ENCODE measurements around the gene ANXA2.

ANXA2 gene

DNA sequence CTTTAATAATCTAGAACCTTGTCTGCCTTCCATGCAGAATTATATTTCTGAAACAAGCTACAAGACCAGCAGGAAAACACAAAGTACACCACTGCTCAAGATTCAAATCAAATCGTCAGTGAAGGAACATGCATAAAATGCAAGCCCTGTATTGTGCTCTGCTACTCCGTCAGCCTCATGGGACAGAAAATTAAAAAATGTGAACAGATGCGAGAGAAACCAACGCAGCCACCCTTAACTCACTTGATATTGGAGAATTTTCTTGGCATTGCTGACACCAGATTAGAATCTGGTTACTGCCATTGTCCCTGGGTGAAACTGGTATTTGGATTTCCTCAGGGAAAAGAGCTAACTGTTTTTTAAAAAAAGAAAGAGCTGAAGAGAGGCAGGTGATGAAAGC is 23.6 kb downstream of the ANXA2 start:
- no peak for TF ChIP-seq MYC (IDR thresholded peaks at IDR 0.05; ENCODE audit: low read depth, low read length)
- TF ChIP-seq POLR2A (IDR thresholded peaks at IDR 0.05; ENCODE audit: extremely low read depth, insufficient read length), result no peak
- TF ChIP-seq, protein P1, sequence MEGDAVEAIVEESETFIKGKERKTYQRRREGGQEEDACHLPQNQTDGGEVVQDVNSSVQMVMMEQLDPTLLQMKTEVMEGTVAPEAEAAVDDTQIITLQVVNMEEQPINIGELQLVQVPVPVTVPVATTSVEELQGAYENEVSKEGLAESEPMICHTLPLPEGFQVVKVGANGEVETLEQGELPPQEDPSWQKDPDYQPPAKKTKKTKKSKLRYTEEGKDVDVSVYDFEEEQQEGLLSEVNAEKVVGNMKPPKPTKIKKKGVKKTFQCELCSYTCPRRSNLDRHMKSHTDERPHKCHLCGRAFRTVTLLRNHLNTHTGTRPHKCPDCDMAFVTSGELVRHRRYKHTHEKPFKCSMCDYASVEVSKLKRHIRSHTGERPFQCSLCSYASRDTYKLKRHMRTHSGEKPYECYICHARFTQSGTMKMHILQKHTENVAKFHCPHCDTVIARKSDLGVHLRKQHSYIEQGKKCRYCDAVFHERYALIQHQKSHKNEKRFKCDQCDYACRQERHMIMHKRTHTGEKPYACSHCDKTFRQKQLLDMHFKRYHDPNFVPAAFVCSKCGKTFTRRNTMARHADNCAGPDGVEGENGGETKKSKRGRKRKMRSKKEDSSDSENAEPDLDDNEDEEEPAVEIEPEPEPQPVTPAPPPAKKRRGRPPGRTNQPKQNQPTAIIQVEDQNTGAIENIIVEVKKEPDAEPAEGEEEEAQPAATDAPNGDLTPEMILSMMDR (IDR thresholded peaks at IDR 0.05; ENCODE audit: low read depth, low read length), result no peak
- TF ChIP-seq, protein P2, sequence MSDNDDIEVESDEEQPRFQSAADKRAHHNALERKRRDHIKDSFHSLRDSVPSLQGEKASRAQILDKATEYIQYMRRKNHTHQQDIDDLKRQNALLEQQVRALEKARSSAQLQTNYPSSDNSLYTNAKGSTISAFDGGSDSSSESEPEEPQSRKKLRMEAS (IDR thresholded peaks at IDR 0.05; ENCODE audit: low read depth, low read length), result no peak
- DNase-seq (ENCODE audit: low read depth), result no peak
- no peak overlapping the region for H3K4me3 ChIP-seq (ENCODE audit: low read depth, low read length)

DNA sequence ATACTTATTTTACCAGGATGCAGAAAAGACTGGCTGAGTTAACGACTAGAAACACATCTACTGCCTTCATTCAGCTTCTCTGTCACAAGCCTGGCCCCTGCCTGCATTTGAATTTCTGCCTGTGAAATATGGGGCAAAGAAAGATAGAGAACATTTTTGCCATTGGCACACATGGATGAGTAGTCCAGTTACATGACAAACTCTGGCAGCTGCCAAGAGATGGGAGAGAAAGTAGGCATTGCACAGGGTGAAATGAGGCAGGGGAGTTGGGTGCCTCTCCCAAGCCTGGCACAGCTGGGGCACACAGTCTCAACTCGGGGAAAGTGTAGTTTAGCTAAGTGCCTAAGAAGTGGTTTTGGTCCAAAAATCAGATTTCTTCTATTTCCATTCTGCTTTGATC is 24.0 kb downstream of the ANXA2 start:
- TF ChIP-seq MYC (IDR thresholded peaks at IDR 0.05; ENCODE audit: low read depth, low read length) (no peak), POLR2A (IDR thresholded peaks at IDR 0.05; ENCODE audit: extremely low read depth, insufficient read length) (no peak)
- TF ChIP-seq, protein P2 (IDR thresholded peaks at IDR 0.05; ENCODE audit: low read depth, low read length), result no peak
- TF ChIP-seq, protein P1 (IDR thresholded peaks at IDR 0.05; ENCODE audit: low read depth, low read length), result no peak

DNA sequence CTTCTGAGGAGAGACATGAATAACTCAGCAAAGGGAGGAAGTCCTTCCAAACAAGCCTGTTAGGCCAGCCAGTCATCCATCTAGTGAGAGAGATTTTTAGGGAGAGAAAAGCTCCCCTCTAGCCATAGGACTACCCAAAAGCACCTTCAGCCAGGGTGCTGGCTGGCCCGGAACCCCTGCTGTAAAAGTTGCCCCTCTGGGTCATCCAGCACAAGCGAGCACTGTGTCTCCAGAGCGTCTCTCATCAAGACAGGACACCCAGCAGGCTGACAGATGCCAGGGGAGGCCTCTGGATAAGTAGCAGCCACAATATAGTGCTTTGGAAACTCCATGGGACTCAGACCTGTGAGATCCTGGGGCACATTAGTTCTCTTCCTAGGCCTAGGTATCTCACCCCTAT is 24.5 kb downstream of the ANXA2 start:
- no peak overlapping the region for H3K4me3 ChIP-seq (ENCODE audit: low read depth, low read length)
- TF ChIP-seq MYC (IDR thresholded peaks at IDR 0.05; ENCODE audit: low read depth, low read length) (no peak), POLR2A (IDR thresholded peaks at IDR 0.05; ENCODE audit: extremely low read depth, insufficient read length) (no peak)
- TF ChIP-seq, protein P2 (IDR thresholded peaks at IDR 0.05; ENCODE audit: low read depth, low read length), result no peak
- TF ChIP-seq, protein P1 (IDR thresholded peaks at IDR 0.05; ENCODE audit: low read depth, low read length), result no peak
- DNase-seq (ENCODE audit: low read depth), result no peak

More for the DNA sequence above, 24.0 kb downstream of the ANXA2 start:
- no peak for DNase-seq (ENCODE audit: low read depth)
- no peak overlapping the region for H3K4me3 ChIP-seq (ENCODE audit: low read depth, low read length)

DNA sequence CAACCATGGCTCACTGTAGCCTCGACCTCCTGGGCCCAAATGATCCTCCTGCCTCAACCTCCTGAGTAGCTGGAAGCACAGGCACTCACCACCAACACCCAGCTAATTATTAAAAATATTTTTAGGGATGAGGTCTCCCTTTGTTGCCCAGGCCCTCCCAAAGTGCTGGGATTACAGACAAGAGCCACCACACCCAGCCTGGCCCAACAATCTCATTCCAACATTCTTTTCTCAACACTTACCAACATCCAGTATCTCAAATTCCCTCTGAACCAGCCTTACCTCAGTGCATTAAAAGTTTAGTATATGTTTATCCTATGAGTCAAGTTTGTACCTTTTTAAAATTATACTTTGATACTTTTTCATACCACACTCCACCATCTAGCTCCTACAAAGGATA is 25.0 kb downstream of the ANXA2 start:
- TF ChIP-seq MYC (IDR thresholded peaks at IDR 0.05; ENCODE audit: low read depth, low read length) (no peak), POLR2A (IDR thresholded peaks at IDR 0.05; ENCODE audit: extremely low read depth, insufficient read length) (no peak)
- TF ChIP-seq, protein P1 (IDR thresholded peaks at IDR 0.05; ENCODE audit: low read depth, low read length), result no peak
- TF ChIP-seq, protein P2 (IDR thresholded peaks at IDR 0.05; ENCODE audit: low read depth, low read length), result no peak
- no peak for DNase-seq (ENCODE audit: low read depth)
- no peak overlapping the region for H3K4me3 ChIP-seq (ENCODE audit: low read depth, low read length)

DNA sequence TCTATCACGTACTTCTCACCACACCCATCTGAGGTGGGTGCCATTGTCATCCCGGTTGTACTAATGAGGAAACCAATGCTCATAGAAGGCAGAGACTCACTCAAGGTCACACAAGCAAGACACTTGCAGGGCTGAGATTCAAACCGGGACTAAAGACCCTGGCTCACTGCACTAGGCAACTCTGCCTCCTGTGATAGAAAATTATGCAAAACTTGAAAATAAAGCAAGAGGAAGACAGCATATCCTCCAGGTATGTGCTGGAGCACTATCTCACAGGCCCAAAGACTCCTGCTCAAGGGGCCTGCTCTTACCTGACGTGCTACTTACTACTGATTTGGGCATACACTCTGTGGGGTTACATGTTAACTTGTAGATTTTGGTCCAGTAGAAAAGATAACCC is 25.6 kb downstream of the ANXA2 start:
- DNase-seq (ENCODE audit: low read depth), result no peak
- TF ChIP-seq POLR2A (IDR thresholded peaks at IDR 0.05; ENCODE audit: extremely low read depth, insufficient read length) (no peak), MYC (IDR thresholded peaks at IDR 0.05; ENCODE audit: low read depth, low read length) (no peak)
- TF ChIP-seq, protein P1 (IDR thresholded peaks at IDR 0.05; ENCODE audit: low read depth, low read length), result no peak
- TF ChIP-seq, protein P2 (IDR thresholded peaks at IDR 0.05; ENCODE audit: low read depth, low read length), result no peak
- no peak overlapping the region for H3K4me3 ChIP-seq (ENCODE audit: low read depth, low read length)
